GM21786 (cell line): ENCODE data around the gene OR51T1.

ENCODE experiments used
- ATAC-seq: cut with Tn5 transposase; IDR thresholded peaks from one replicate; pipeline ENCODE4 v1.9.1; 2021; ENCODE audit not compliant: unreplicated experiment

Gene OR51T1

DNA sequence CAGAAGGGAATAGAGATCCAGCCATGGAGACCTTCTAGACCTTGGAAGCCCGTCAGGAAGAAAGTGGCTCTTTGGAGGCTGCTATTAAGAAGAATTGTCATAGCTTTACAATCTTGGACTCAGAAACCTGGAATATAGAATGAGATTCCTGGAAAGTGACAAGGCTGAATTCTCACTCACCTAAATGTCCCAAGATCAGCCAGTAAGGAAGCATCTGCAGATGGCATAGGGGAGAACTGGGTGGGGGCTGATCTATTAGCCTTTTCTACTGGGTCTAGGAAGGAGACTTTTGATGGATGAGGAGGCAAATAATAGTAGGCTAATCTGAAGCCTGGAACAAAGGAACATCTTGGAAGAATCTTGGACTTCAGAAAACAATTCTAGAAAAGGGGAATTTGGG is 42.5 kb downstream of the OR51T1 start, which contains the start of gene OR51G1:
TSS of gene OR51G1 (minus strand) at position 101 of the 400 bp plus-strand sequence. CDS start at position 101, 0 bp downstream.
- ATAC-seq: no peak

- ATAC-seq: no peak
Measured at GRCh38 chr11:4926608-4927007, 44.9 kb downstream of the OR51T1 start.
